Activated naive CD8-positive, alpha-beta T cell (primary cell): ENCODE data around the gene KLRF2.

Experiments used
- H3K27ac Mint-ChIP-seq: one replicate; pipeline ENCODE4 v1.8.0; 2021; ENCODE audit warnings: mixed read lengths
- H3K27me3 Mint-ChIP-seq: one replicate; pipeline ENCODE4 v1.8.0; 2021; ENCODE audit warnings: mixed read lengths
- H3K36me3 Mint-ChIP-seq: one replicate; pipeline ENCODE4 v1.8.0; 2021; ENCODE audit warnings: mixed read lengths
- H3K4me1 Mint-ChIP-seq: one replicate; pipeline ENCODE4 v1.8.0; 2021; ENCODE audit warnings: low read depth, mixed read lengths
- H3K4me3 Mint-ChIP-seq: one replicate; pipeline ENCODE4 v1.8.0; 2021; ENCODE audit warnings: mild to moderate bottlenecking, mixed read lengths
- H3K9me3 Mint-ChIP-seq: one replicate; pipeline ENCODE4 v1.8.0; 2021; ENCODE audit warnings: low read depth, mixed read lengths

Gene KLRF2

GRCh38 chr12:9908350-9908749, 27.1 kb downstream of the KLRF2 start:
- H3K27ac Mint-ChIP-seq, result peak overlapping the region; percentile 50
- peaks cover 45% of the 10 kb centered on the region for H3K4me1 Mint-ChIP-seq
- H3K4me3 Mint-ChIP-seq, result no peak overlapping the region
- H3K36me3 Mint-ChIP-seq, result peaks cover 24% of the 10 kb centered on the region
- peaks cover 16% of the 10 kb centered on the region for H3K9me3 Mint-ChIP-seq
- H3K27me3 Mint-ChIP-seq, result no peaks in the 10 kb centered on the region

GRCh38 chr12:9909724-9910123, 28.4 kb downstream of the KLRF2 start:
- peaks cover 45% of the 10 kb centered on the region for H3K4me1 Mint-ChIP-seq
- H3K9me3 Mint-ChIP-seq, result peaks cover 16% of the 10 kb centered on the region
- H3K27ac Mint-ChIP-seq, result no peak overlapping the region
- no peaks in the 10 kb centered on the region for H3K27me3 Mint-ChIP-seq
- no peak overlapping the region for H3K4me3 Mint-ChIP-seq
- H3K36me3 Mint-ChIP-seq, result peaks cover 23% of the 10 kb centered on the region

- Mint-ChIP-seq H3K4me1 (peaks cover 37% of the 10 kb centered on the region), H3K36me3 (peaks cover 20% of the 10 kb centered on the region), H3K27me3 (no peaks in the 10 kb centered on the region), H3K9me3 (peaks cover 16% of the 10 kb centered on the region), H3K4me3 (no peak overlapping the region), H3K27ac (no peak overlapping the region)
These were observed 29.6 kb downstream of the KLRF2 start for GRCh38 chr12:9910716-9911421.

DNA sequence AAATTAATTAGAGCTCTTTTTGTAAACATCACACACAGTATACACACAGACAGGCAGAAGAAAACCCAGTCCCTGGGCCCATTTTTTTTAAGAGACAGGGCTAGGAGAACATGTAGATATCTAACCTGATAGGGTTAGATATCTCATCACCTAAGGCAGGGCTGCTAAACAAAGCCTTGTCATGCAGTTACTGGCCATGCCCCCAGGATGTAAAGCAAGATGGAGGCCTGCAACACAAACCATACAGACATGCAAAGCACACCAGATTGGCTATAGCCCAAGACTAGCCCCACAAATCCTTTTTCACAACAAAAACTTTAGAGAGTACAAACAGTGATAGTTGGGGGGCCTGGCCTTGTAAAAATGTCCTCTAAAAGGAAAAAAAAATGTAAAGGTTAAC, 30.4 kb downstream of the KLRF2 start:
- H3K27ac Mint-ChIP-seq, result no peak overlapping the region
- H3K4me3 Mint-ChIP-seq, result no peak overlapping the region
- peaks cover 29% of the 10 kb centered on the region for H3K4me1 Mint-ChIP-seq
- peaks cover 20% of the 10 kb centered on the region for H3K36me3 Mint-ChIP-seq
- H3K9me3 Mint-ChIP-seq, result peaks cover 16% of the 10 kb centered on the region
- H3K27me3 Mint-ChIP-seq, result no peaks in the 10 kb centered on the region

- H3K36me3 Mint-ChIP-seq, result no peaks in the 10 kb centered on the region
These were observed 38.2 kb downstream of the KLRF2 start for GRCh38 chr12:9919443-9919842.

DNA sequence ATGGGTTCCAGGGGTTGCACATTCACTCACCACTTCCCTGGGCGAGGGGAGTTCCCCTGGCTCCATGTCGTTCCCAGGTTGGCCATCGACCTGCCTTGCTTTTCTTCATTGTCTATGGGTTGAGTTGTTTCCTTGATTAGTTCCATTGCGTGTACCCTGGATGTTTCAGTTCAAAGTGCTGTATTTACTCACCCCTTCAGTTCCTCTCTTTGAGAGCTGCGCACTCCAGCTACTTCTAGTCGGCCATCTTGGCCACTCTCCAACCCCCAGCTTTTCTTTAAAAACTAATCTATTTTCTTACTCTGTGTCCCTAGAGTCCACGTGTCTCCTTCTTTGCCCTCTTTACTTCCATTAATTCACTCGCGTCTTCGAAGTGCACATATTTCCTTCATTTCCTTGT, 39.2 kb downstream of the KLRF2 start:
- H3K27me3 Mint-ChIP-seq, result no peaks in the 10 kb centered on the region
- no peaks in the 10 kb centered on the region for H3K36me3 Mint-ChIP-seq
- H3K9me3 Mint-ChIP-seq, result no peaks in the 10 kb centered on the region
- H3K4me3 Mint-ChIP-seq, result no peak overlapping the region
- H3K4me1 Mint-ChIP-seq, result peaks cover 13% of the 10 kb centered on the region
- H3K27ac Mint-ChIP-seq, result no peak overlapping the region

More at GRCh38 chr12:9919443-9919842, 38.2 kb downstream of the KLRF2 start:
- H3K4me3 Mint-ChIP-seq, result no peak overlapping the region
- H3K27me3 Mint-ChIP-seq, result no peaks in the 10 kb centered on the region
- H3K9me3 Mint-ChIP-seq, result no peaks in the 10 kb centered on the region
- peaks cover 13% of the 10 kb centered on the region for H3K4me1 Mint-ChIP-seq
- H3K27ac Mint-ChIP-seq, result no peak overlapping the region

- Mint-ChIP-seq H3K9me3 (no peaks in the 10 kb centered on the region), H3K36me3 (no peaks in the 10 kb centered on the region), H3K4me1 (peaks cover 18% of the 10 kb centered on the region), H3K27ac (no peak overlapping the region), H3K27me3 (no peaks in the 10 kb centered on the region), H3K4me3 (no peak overlapping the region)
These were observed 41.1 kb downstream of the KLRF2 start for GRCh38 chr12:9922429-9922828.

DNA sequence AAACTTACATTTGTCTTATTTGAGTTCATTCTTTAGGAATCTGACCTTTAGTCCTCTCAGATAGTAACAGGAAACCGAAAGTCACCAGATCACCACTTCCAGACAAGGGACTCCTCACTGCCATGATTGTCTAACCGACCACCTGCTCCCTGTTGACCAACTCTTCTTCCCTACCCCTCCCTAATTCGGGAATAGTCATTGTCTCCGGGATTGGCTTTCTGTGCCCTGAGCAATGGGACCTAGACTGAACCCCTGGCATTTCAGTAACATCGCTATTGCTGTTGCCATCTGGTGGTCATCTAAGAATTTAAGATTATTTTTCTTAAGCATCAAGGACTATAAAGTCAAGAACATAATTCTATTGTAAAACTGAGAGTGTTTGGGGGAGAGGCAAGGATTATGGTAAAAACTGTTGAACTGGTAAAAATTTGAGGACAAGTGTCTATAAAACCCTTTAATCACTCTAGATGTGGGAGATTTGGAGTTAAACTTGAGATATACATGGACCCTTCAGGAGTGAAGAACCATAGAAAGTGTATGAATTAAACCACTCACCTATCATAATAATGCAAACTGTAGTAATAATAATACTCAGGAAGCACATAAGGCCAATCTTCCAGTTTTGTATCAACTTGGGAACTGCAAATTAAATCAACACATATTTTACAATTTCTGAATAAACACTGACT, 44.6 kb downstream of the KLRF2 start:
- Mint-ChIP-seq H3K9me3 (no peaks in the 10 kb centered on the region), H3K4me1 (peaks cover 18% of the 10 kb centered on the region), H3K27ac (peak overlapping the region; percentile 46), H3K4me3 (peak overlapping the region; percentile 77), H3K27me3 (no peaks in the 10 kb centered on the region), H3K36me3 (no peaks in the 10 kb centered on the region)

DNA sequence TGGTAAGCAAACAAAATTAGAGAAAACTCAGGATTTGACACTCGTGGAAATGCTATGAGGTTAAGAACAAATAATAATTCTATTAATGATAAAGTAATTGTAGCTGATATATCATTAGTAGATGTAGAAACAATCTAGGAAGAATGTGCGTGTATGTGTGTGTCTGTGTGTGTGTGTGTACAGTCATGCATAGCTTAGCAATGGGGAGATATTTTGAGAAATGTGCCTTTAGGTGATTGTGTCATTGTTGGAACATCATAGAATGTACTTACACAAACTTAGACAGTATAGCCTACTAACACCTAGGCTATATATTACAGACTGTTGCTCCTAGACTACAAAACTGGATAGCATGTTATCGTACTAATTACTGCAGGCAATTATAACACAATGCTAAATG, 45.6 kb downstream of the KLRF2 start:
- H3K27me3 Mint-ChIP-seq, result no peaks in the 10 kb centered on the region
- H3K36me3 Mint-ChIP-seq, result no peaks in the 10 kb centered on the region
- H3K9me3 Mint-ChIP-seq, result no peaks in the 10 kb centered on the region
- no peak overlapping the region for H3K27ac Mint-ChIP-seq
- H3K4me3 Mint-ChIP-seq, result no peak overlapping the region
- peaks cover 18% of the 10 kb centered on the region for H3K4me1 Mint-ChIP-seq

GRCh38 chr12:9928607-9929006, 47.3 kb downstream of the KLRF2 start:
- peaks cover 5% of the 10 kb centered on the region for H3K4me1 Mint-ChIP-seq
- H3K9me3 Mint-ChIP-seq, result no peaks in the 10 kb centered on the region
- no peak overlapping the region for H3K27ac Mint-ChIP-seq
- peaks cover 2% of the 10 kb centered on the region for H3K27me3 Mint-ChIP-seq
- H3K36me3 Mint-ChIP-seq, result no peaks in the 10 kb centered on the region
- H3K4me3 Mint-ChIP-seq, result no peak overlapping the region

- no peak overlapping the region for H3K4me3 Mint-ChIP-seq
- H3K36me3 Mint-ChIP-seq, result no peaks in the 10 kb centered on the region
- no peaks in the 10 kb centered on the region for H3K4me1 Mint-ChIP-seq
- H3K9me3 Mint-ChIP-seq, result no peaks in the 10 kb centered on the region
- H3K27ac Mint-ChIP-seq, result no peak overlapping the region
- H3K27me3 Mint-ChIP-seq, result peaks cover 2% of the 10 kb centered on the region
These were observed 50.0 kb downstream of the KLRF2 start for GRCh38 chr12:9931245-9931644.

GRCh38 chr12:9932270-9932669, 51.0 kb downstream of the KLRF2 start, which contains the start of gene CLEC2A:
TSS of gene CLEC2A (minus strand) at chr12:9932370. CDS start at chr12:9932329, 41 bp downstream.
- Mint-ChIP-seq H3K27me3 (peaks cover 2% of the 10 kb centered on the region), H3K4me1 (no peaks in the 10 kb centered on the region), H3K4me3 (no peak within 1 kb of the TSS), H3K27ac (no peak within 1 kb of the TSS), H3K9me3 (no peaks in the 10 kb centered on the region), H3K36me3 (no peaks in the 10 kb centered on the region)

- H3K27ac Mint-ChIP-seq, result no peak overlapping the region
- H3K4me1 Mint-ChIP-seq, result no peaks in the 10 kb centered on the region
- no peaks in the 10 kb centered on the region for H3K9me3 Mint-ChIP-seq
- no peak overlapping the region for H3K4me3 Mint-ChIP-seq
- H3K27me3 Mint-ChIP-seq, result peaks cover 2% of the 10 kb centered on the region
- H3K36me3 Mint-ChIP-seq, result no peaks in the 10 kb centered on the region
These were observed 52.7 kb downstream of the KLRF2 start for GRCh38 chr12:9933958-9934357.

- peaks cover 2% of the 10 kb centered on the region for H3K27me3 Mint-ChIP-seq
- no peaks in the 10 kb centered on the region for H3K4me1 Mint-ChIP-seq
- no peak overlapping the region for H3K27ac Mint-ChIP-seq
- no peak overlapping the region for H3K4me3 Mint-ChIP-seq
- H3K36me3 Mint-ChIP-seq, result no peaks in the 10 kb centered on the region
- no peaks in the 10 kb centered on the region for H3K9me3 Mint-ChIP-seq
These were observed 53.7 kb downstream of the KLRF2 start for GRCh38 chr12:9935026-9935425.

GRCh38 chr12:9936591-9936990, 55.3 kb downstream of the KLRF2 start:
- Mint-ChIP-seq H3K36me3 (no peaks in the 10 kb centered on the region), H3K4me1 (peaks cover 1% of the 10 kb centered on the region), H3K27ac (no peak overlapping the region), H3K4me3 (no peak overlapping the region), H3K9me3 (no peaks in the 10 kb centered on the region), H3K27me3 (peaks cover 2% of the 10 kb centered on the region)
